NB4 (cell line): ENCODE results near the gene MEGF11.

Experiments
- MYC ChIP-seq: IDR thresholded peaks from 2 replicates; pipeline ENCODE4 v1.6.1; 2011; ENCODE audit warnings: low read depth, low read length
- TF ChIP-seq, protein P1 (sequence below): IDR thresholded peaks from one replicate; pipeline ENCODE4 v1.5.1; 2012; ENCODE audit warnings: low read depth, low read length

DNA sequence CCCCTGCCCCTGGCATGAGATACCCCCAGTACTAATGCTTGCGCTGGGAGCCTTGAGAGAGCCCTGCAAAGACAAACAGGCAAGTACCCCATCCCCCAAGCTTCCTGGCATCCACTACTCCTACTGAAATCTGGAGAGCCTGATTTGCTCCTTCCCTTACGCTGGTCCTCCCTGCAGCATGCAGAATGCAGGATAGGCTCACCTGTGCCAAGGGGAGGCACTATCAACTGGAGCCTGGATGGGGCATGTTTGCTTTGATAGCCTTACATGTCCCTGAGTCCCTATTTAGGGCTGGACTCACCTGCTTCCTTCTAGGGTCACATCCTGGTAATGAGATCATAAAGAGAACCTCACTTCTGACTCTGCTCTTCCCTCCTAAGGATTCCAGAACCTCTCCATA, 341.3 kb downstream of the MEGF11 start:
- TF ChIP-seq, protein P1, sequence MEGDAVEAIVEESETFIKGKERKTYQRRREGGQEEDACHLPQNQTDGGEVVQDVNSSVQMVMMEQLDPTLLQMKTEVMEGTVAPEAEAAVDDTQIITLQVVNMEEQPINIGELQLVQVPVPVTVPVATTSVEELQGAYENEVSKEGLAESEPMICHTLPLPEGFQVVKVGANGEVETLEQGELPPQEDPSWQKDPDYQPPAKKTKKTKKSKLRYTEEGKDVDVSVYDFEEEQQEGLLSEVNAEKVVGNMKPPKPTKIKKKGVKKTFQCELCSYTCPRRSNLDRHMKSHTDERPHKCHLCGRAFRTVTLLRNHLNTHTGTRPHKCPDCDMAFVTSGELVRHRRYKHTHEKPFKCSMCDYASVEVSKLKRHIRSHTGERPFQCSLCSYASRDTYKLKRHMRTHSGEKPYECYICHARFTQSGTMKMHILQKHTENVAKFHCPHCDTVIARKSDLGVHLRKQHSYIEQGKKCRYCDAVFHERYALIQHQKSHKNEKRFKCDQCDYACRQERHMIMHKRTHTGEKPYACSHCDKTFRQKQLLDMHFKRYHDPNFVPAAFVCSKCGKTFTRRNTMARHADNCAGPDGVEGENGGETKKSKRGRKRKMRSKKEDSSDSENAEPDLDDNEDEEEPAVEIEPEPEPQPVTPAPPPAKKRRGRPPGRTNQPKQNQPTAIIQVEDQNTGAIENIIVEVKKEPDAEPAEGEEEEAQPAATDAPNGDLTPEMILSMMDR: no peak
- TF ChIP-seq MYC: no peak
